Measurements from ENCODE around the gene HOOK2. TPM values are rescaled to one million over a fixed set of nuclear protein-coding genes. Genes with fewer than 3 reads are reported as not detected.
A peak's percentile ranks its signal among the peaks of the same experiment; 100 is the strongest.

HOOK2 gene
- total RNA-seq, 2 experiments from 2014 or later: 17.3 to 18.4 TPM

DNA sequence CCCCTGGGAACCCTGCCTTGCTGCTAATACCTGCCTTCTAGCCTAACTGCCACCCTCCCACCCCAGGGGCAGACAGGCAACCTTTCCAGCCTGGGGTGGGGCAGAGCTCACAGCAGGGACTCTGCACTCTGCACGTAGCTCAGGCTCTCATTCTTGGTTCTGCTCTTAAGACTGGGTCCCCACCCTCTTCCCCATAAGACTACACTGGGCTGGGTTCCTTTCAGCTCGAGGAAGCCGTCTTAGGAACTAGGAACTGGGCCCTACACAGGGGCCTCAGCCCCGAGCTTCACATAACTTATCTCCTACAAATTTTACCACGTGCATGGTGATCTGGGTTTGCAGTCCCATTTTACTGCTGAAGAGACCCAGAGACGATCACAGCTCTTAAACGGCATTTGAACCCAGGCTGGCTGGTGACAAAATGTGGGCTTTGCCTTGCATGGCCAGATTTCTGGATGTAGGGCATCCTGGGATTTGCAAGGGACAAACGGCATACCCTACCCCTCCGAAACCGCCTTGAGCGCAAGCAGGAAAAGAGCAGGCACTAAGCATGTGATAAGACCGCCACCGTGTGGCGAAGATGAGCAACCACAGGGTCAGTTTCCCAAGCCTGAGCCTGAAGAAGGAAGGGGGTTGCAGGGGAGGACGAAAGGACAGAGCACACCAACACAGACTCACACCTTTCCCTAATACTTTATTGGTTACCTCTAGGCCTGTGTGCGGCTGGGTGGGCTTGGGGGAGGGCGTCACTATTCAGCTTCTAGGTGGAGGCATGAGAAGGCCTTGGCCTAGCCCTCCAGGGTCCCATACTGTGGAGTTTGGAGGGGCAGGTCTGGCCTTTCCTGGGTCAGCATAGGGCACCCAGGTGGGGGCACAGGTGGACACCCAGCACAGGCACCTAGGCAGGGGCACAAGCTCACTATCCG lies 21.1 kb upstream of the HOOK2 start:
- TF ChIP-seq CTCF (IDR thresholded peaks at IDR 0.05): peak; percentile 93
- Mint-ChIP-seq H3K4me1 (ENCODE audit: low read depth) (peaks cover 34% of the 10 kb centered on the region), H3K27me3 (no peaks in the 10 kb centered on the region), H3K9me3 (no peaks in the 10 kb centered on the region), H3K36me3 (ENCODE audit: low read depth) (peaks cover 36% of the 10 kb centered on the region), H3K4me3 (peak overlapping the region; percentile 68), H3K27ac (peak overlapping the region; percentile 87)
- intact Hi-C loops (cut with micrococcal nuclease): loop anchor here (2.0 kb wide), 1 partner anchor 36 kb away; no protein-coding TSS in a partner anchor
- ATAC-seq (peak; percentile 15), DNase-seq (peak; percentile 80)
- POLR2A ChIA-PET: interaction anchor here (0.7 to 3.6 kb wide), 14 partner anchors 9 to 356 kb away, joined by 3 to 26 read pairs (median 4); partner anchors contain the start of genes HOOK2 and RNASEH2A
- CTCF ChIA-PET: interaction anchor here (0.7 to 14.2 kb wide), 41 partner anchors 10 to 507 kb away, joined by 3 to 480 read pairs (median 4); partner anchors contain the start of genes DNASE2, GET3, RNASEH2A and TNPO2

GRCh38 chr19:12794971-12795381 lies 19.6 kb upstream of the HOOK2 start:
- H3K4me1 Mint-ChIP-seq (ENCODE audit: low read depth): peaks cover 33% of the 10 kb centered on the region
- H3K4me3 Mint-ChIP-seq: peak overlapping the region; percentile 79
- TF ChIP-seq CTCF (IDR thresholded peaks at IDR 0.05): no peak
- ATAC-seq (no peak), DNase-seq (no peak)
- H3K36me3 Mint-ChIP-seq (ENCODE audit: low read depth): peaks cover 26% of the 10 kb centered on the region
- H3K9me3 Mint-ChIP-seq: no peaks in the 10 kb centered on the region
- intact Hi-C loops (cut with micrococcal nuclease): loop anchor here (2.0 kb wide), 1 partner anchor 16 kb away; no protein-coding TSS in a partner anchor
- no peaks in the 10 kb centered on the region for H3K27me3 Mint-ChIP-seq
- POLR2A ChIA-PET: interaction anchor here (0.9 to 3.6 kb wide), 8 partner anchors 9 to 34 kb away, joined by 3 to 19 read pairs (median 7); partner anchors contain the start of genes HOOK2 and RNASEH2A
- CTCF ChIA-PET: interaction anchor here (1.4 to 14.2 kb wide), 10 partner anchors 8 to 120 kb away, joined by 4 to 480 read pairs (median 20); partner anchors contain the start of genes RNASEH2A and TRIR
- H3K27ac Mint-ChIP-seq: peak overlapping the region; percentile 87

DNA sequence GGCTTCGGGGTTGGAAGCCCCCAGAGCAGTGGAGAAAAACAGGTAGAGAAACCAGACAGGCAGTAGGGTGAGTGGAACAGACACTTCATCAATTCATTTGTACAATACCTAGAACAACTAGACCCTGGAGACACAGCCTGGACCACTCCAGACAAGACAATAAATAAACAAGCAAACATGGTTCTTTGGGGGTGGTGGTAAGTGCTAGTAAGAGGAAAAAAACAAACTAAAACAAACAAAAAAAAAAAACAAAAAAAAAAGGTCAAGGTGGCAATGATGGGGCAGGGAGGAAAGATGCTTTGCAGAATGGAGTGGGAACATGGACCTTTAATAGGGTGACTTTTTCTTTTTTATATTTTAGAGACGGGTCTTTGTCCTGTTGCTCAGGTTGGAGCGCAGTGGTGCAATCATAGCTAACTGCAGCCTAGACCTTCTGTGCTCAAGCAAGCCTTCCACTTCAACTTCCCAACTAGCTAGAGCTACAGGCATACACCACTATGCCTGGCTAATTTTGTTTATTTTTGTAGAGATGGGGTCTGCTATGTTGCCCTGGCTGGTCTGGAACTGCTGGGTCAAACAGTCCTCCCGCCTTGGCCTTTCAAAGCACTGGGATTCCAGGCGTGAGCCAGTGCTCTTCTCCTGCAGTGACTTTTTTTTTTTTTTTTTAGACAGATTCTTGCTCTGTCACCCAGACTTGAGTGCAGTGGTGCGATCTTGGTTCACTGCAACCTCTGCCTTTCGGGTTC lies 19.0 kb upstream of the HOOK2 start:
- no peak for TF ChIP-seq CTCF (IDR thresholded peaks at IDR 0.05)
- peaks cover 31% of the 10 kb centered on the region for H3K4me1 Mint-ChIP-seq (ENCODE audit: low read depth)
- ATAC-seq: no peak
- H3K9me3 Mint-ChIP-seq: no peaks in the 10 kb centered on the region
- H3K36me3 Mint-ChIP-seq (ENCODE audit: low read depth): peaks cover 22% of the 10 kb centered on the region
- DNase-seq: no peak
- ChIA-PET CTCF (interaction anchor here (2.8 to 14.2 kb wide), 6 partner anchors 8 to 54 kb away, joined by 20 to 480 read pairs (median 55); partner anchors contain the start of gene RNASEH2A), POLR2A (interaction anchor here (0.9 to 3.6 kb wide), 8 partner anchors 12 to 33 kb away, joined by 3 to 97 read pairs (median 10); partner anchors contain the start of gene HOOK2)
- H3K27ac Mint-ChIP-seq: peak overlapping the region; percentile 87
- intact Hi-C loops (cut with micrococcal nuclease): loop anchor here (2.0 kb wide), 1 partner anchor 16 kb away; no protein-coding TSS in a partner anchor
- peak overlapping the region; percentile 79 for H3K4me3 Mint-ChIP-seq
- H3K27me3 Mint-ChIP-seq: no peaks in the 10 kb centered on the region

DNA sequence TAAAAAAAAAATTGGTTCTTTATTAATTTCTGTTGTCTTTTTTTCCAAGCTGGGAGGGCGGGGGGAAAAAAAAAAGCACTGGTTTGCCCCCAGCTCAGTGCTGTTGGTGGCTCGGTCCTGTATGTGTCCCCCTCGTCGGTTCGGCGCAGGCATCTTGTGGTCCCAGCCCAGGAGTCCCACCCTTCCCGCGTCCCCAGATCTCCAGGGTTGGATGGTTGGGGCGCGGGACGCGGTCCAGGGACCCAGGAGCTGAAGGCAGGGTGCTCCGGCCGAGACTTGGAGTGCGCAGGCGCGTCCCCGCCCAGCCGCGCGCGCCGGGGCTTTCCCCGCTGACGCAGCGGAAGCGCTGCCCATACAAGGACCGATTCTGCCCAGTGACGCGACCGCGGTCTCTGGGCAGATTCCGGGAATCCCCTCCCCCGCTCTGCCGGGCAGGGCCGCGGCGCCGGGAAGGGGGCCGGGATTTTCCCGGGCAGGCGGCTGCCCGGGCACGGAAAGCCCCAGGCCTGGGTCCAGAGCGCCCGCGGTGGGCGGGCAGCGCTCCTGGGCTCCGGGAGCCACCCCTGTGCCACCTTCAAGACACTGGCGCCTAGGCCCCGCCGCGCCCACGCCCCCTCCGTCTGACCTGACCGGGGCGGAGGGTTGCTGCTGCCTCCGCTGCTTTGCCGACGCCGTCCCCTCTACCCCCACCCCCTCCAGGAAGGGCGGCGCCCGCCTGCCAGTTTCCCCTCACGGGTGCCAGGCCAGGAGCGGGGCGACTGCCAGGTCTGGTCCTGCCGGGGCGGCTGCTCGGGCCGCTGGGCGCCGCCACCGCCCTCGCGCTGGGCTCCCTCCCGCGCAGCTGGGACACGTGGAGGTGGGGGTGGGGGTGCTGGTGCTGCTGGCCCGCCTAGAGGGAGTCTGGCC lies 18.2 kb upstream of the HOOK2 start:
- Mint-ChIP-seq H3K9me3 (no peaks in the 10 kb centered on the region), H3K36me3 (ENCODE audit: low read depth) (peaks cover 22% of the 10 kb centered on the region), H3K4me1 (ENCODE audit: low read depth) (peaks cover 38% of the 10 kb centered on the region), H3K27me3 (no peaks in the 10 kb centered on the region), H3K4me3 (peak overlapping the region; percentile 95), H3K27ac (peak overlapping the region; percentile 98)
- peak; percentile 94 for DNase-seq
- no peak for TF ChIP-seq CTCF (IDR thresholded peaks at IDR 0.05)
- ATAC-seq: peak; percentile 37
- intact Hi-C loops (cut with micrococcal nuclease): loop anchor here (2.0 kb wide), 1 partner anchor 15 kb away; no protein-coding TSS in a partner anchor
- POLR2A ChIA-PET: interaction anchor here (0.7 to 3.3 kb wide), 19 partner anchors 9 to 461 kb away, joined by 3 to 97 read pairs (median 4); partner anchors contain the start of genes DHPS, FBXW9, PRDX2 and RNASEH2A
- CTCF ChIA-PET: interaction anchor here (0.9 to 14.2 kb wide), 7 partner anchors 9 to 92 kb away, joined by 3 to 480 read pairs (median 4); partner anchors contain the start of gene THSD8
